CD4-positive, CD25-positive, alpha-beta regulatory T cell (primary cell): ENCODE data around the gene WDR45B. TPM values are rescaled to one million over a fixed set of nuclear protein-coding genes. Genes with fewer than 3 reads are reported as not detected.

Experiments used
- ATAC-seq, 2 donors: fragments of 150-1000 bp; cut with Tn5 transposase; one replicate each; pipeline ENCODE4 v1.10.0; 2021; ENCODE audit warnings: low read depth in 2 of 2, moderate number of reproducible peaks in 2 of 2, moderate library complexity in 1 of 2
- DNase-seq, 3 donors: peaks; one replicate each; pipeline versions ENCODE4 v3.0.0 to v3.0.0-alpha.2; 2012 to 2022; ENCODE audit warnings: mixed read lengths in 1 of 3
- H3K27ac ChIP-seq: one replicate; pipeline ENCODE4 v1.7.0; 2013; ENCODE audit warnings: mild to moderate bottlenecking, low read length; ENCODE audit not compliant: insufficient read depth, poor library complexity, severe bottlenecking
- H3K27me3 ChIP-seq: one replicate; pipeline ENCODE4 v1.7.0; 2013; ENCODE audit warnings: low read length; ENCODE audit not compliant: control insufficient read depth, insufficient read depth
- H3K36me3 ChIP-seq: one replicate; pipeline ENCODE4 v1.7.0; 2013; ENCODE audit warnings: mild to moderate bottlenecking, low read length, moderate library complexity; ENCODE audit not compliant: control insufficient read depth, insufficient read depth
- H3K4me1 ChIP-seq: 2 replicates; pipeline ENCODE4 v1.7.0; 2013; ENCODE audit warnings: mild to moderate bottlenecking, low read length; ENCODE audit not compliant: insufficient read depth, control insufficient read depth, poor library complexity, severe bottlenecking
- H3K4me3 ChIP-seq: one replicate; pipeline ENCODE4 v1.7.0; 2013; ENCODE audit warnings: low read depth, mild to moderate bottlenecking, low read length, moderate library complexity
- H3K9me3 ChIP-seq, 2 experiments: 1 replicate in 1 of 2; 2 replicates in 1 of 2; pipeline ENCODE4 v1.7.0; 2013; ENCODE audit warnings: low read length in 2 of 2, mild to moderate bottlenecking in 1 of 2, moderate library complexity in 1 of 2; ENCODE audit not compliant: control insufficient read depth in 2 of 2
- H3K27ac Mint-ChIP-seq, 3 donors: one replicate each; pipeline ENCODE4 v1.8.0; 2020 to 2022; ENCODE audit warnings: mild to moderate bottlenecking in 3 of 3, mixed read lengths in 3 of 3, moderate library complexity in 2 of 3
- H3K27me3 Mint-ChIP-seq: one replicate; pipeline ENCODE4 v1.8.0; 2022; ENCODE audit warnings: mild to moderate bottlenecking, mixed read lengths
- H3K36me3 Mint-ChIP-seq: one replicate; pipeline ENCODE4 v1.8.0; 2020; ENCODE audit warnings: mixed read lengths
- H3K4me1 Mint-ChIP-seq, 4 donors: one replicate each; pipeline ENCODE4 v1.8.0; 2020 to 2022; ENCODE audit warnings: mixed read lengths in 4 of 4, mild to moderate bottlenecking in 1 of 4
- H3K4me3 Mint-ChIP-seq, 4 donors: one replicate each; pipeline ENCODE4 v1.8.0; 2020 to 2022; ENCODE audit warnings: mild to moderate bottlenecking in 4 of 4, mixed read lengths in 4 of 4, moderate library complexity in 3 of 4
- H3K9me3 Mint-ChIP-seq, 7 donors: one replicate each; pipeline ENCODE4 v1.8.0; 2020 to 2022; ENCODE audit warnings: mixed read lengths in 7 of 7, mild to moderate bottlenecking in 3 of 7, moderate library complexity in 2 of 7
- polyA plus RNA-seq, 4 donors: library from polyadenylated mRNA; unstranded; fragments of 300-500 nt; fragmentation: Illumina TruSeq; gene quantifications; one replicate each; pipeline ENCODE4 v1.2.3, GENCODE V29; 2021
- total RNA-seq: library from RNA; stranded (reverse); gene quantifications from one replicate; pipeline ENCODE4 v1.2.3, GENCODE V29; 2022

The WDR45B gene
- total and polyA plus RNA-seq, 5 donors from 2014 or later = 35.1 to 86.8 (median 40.7) TPM

DNA sequence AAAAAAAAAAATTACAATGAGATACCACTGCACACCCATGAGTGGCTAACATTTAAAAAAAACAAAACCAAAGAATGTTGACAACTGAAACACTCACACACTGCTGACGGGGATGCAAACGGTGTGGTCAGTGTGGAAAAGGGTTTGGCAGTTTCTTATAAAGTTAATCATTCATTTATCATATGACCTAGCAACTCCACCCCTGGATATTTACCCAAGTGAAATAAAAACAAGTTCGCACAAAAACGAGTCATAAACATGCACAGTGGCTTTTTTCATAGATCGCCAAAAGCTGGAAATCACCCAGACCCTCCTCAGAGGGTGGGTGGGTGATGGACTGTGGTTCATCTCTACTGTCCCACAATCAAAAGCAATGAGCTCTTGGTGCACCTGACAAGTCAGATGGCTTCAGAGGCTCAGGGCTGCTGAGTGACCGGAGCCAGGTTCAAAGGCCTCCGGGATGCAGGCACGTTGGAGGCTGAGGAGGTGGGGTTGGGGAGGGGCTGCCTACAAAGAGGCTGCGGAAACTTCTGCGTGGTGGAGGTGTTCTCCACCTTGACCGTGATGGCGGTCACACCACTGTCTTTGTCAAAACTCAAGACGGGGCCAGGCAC is 36.1 kb upstream of the WDR45B start:
- DNase-seq (no peak), ATAC-seq (no peak)
- Mint-ChIP-seq H3K4me1 (peaks cover 0 to 4% (median 0%) of the 10 kb centered on the region in 4 donors), H3K36me3 (peaks cover 8% of the 10 kb centered on the region), H3K27ac (no peak overlapping the region), H3K9me3 (peaks cover 0 to 10% (median 7%) of the 10 kb centered on the region in 7 donors), H3K4me3 (no peak overlapping the region), H3K27me3 (no peaks in the 10 kb centered on the region)
- Histone ChIP-seq H3K4me3 (no peak overlapping the region), H3K36me3 (peaks cover 3% of the 10 kb centered on the region), H3K4me1 (no peaks in the 10 kb centered on the region), H3K9me3 (peaks cover 13 to 16% of the 10 kb centered on the region in 2 experiments), H3K27me3 (no peaks in the 10 kb centered on the region), H3K27ac (no peak overlapping the region)

DNA sequence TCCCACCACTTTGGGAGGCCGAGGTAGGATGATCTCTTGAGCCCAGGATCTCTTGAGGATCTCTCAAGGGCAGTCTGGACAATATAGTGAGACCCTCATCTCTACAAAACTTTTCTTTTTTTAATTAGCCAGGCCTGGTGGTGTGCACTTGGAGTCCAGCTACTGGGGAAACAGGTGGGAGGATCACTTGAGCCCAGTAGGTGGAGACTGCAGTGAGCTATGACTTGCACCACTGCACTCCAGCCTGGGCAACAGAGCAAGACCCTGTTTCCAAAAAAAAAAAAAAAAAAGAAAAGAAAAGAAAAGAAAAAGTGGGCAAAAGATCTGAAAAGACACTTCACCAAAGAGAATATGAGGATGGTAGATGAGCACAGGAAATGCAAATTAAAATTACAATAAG is 35.3 kb upstream of the WDR45B start:
- ATAC-seq (no peak), DNase-seq (no peak)
- Histone ChIP-seq H3K36me3 (peaks cover 3% of the 10 kb centered on the region), H3K27ac (no peak overlapping the region), H3K4me3 (no peak overlapping the region), H3K9me3 (peaks cover 13 to 16% of the 10 kb centered on the region in 2 experiments), H3K27me3 (no peaks in the 10 kb centered on the region), H3K4me1 (no peaks in the 10 kb centered on the region)
- Mint-ChIP-seq H3K4me3 (no peak overlapping the region), H3K4me1 (peaks cover 0 to 4% (median 0%) of the 10 kb centered on the region in 4 donors), H3K36me3 (peaks cover 8% of the 10 kb centered on the region), H3K9me3 (peaks cover 0 to 10% (median 7%) of the 10 kb centered on the region in 7 donors), H3K27ac (no peak overlapping the region), H3K27me3 (no peaks in the 10 kb centered on the region)

DNA sequence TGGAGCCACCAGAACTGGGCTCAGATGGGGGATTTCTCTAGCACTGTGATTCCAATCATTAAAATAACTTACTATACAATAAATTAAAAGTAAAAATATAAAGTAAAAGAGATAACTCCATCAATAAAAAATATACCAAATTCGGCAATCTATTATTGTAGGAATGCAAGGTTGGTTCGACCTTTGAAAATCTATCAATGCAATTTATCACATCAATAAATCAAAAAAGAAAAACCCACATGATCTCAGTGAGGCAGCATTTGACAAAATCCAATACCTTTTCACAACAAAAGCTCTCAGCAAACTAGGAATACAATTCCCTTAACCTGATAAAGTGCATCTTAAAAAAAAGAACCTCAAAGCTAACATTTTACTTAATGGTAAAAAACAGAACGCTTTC is 33.3 kb upstream of the WDR45B start:
- peaks cover 13 to 16% of the 10 kb centered on the region in 2 experiments for H3K9me3 ChIP-seq
- no peaks in the 10 kb centered on the region for H3K27me3 ChIP-seq
- Mint-ChIP-seq H3K4me1 (no peaks in the 10 kb centered on the region), H3K9me3 (peaks cover 0 to 10% (median 7%) of the 10 kb centered on the region in 7 donors), H3K36me3 (peaks cover 8% of the 10 kb centered on the region), H3K4me3 (no peak overlapping the region), H3K27ac (no peak overlapping the region), H3K27me3 (no peaks in the 10 kb centered on the region)
- no peak overlapping the region for H3K4me3 ChIP-seq
- no peak for ATAC-seq
- H3K4me1 ChIP-seq = no peaks in the 10 kb centered on the region
- H3K36me3 ChIP-seq = peaks cover 3% of the 10 kb centered on the region
- DNase-seq = no peak
- no peak overlapping the region for H3K27ac ChIP-seq

DNA sequence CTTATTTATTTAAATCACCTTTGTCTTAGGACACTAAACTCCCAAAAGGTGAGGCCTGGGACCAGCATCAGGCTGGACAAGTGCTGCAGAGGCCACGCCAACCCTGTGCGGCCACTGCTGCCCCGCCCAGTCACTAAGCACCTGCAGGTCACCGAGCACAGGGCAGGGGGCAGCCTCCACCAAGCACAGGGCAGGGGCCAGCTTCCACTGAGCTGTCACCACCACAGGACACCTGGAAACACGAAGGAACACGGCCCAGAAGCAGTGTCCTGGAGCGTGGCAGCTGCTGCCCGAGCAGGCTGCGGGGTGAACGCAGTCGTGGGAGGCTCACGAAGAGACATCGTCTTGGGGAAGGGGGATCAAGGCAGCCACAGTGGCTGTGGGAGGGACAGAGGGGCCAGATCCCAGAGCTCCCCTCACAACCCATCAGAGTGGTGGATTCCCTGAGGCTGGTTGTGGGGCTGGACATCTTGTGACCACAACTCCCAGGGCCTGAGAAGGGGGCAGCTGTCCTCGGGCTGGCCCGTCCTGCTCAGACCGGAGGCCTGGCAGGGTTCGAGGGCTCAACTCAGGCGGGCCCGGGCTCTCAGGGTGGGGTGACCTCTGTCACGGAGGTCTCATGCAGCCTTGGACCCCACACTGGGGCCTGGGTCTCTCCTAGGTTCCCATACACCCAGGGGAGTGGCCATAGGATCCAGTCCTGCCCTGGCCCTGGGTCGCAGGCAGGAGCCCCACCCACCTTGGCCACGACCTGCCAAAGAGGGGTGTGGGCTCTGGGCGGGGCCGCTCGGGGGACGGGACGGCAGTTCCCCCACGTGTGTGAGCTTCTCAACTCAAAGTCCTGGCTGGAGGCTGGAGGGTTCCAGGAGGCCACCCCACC is 31.6 kb upstream of the WDR45B start:
- Histone ChIP-seq H3K27ac (no peak overlapping the region), H3K4me1 (no peaks in the 10 kb centered on the region), H3K9me3 (peaks cover 13 to 16% of the 10 kb centered on the region in 2 experiments), H3K4me3 (no peak overlapping the region), H3K27me3 (no peaks in the 10 kb centered on the region), H3K36me3 (peaks cover 3% of the 10 kb centered on the region)
- no peak overlapping the region for H3K27ac Mint-ChIP-seq
- no peak for ATAC-seq
- H3K27me3 Mint-ChIP-seq = no peaks in the 10 kb centered on the region
- H3K36me3 Mint-ChIP-seq = peaks cover 8% of the 10 kb centered on the region
- DNase-seq = no peak
- no peaks in the 10 kb centered on the region for H3K4me1 Mint-ChIP-seq
- no peak overlapping the region for H3K4me3 Mint-ChIP-seq
- H3K9me3 Mint-ChIP-seq = peaks cover 0 to 10% (median 7%) of the 10 kb centered on the region in 7 donors

DNA sequence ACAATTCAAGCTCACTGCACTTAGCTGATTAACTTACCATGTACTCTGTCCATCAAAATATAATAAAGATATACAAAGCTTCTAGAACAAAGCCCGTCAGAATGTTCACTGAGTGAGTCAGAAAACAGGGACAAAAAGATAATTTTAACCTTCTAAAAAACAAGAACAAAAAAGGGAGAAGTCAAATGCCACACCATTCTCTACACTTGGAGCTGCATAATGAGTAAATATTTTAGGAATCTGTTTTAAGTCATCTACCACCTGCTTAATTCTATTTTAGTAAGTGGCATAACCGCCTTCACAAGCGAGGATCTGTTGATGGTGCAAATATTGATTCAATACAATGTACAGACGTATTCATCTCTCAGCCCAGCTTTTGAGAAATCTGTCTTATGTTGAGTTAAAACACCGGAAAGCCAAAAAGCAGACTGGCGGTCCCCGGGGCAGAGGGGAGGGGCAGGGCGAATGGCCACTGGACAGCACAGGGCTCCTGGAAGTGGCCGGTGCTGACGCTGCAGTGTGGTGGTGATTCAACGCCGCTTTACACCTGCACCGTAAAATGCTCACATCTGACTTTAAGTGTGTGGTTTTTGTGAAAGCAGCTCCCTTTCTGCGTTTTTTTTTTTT is 30.1 kb upstream of the WDR45B start:
- Mint-ChIP-seq H3K27ac (no peak overlapping the region), H3K36me3 (peaks cover 8% of the 10 kb centered on the region), H3K4me3 (no peak overlapping the region), H3K27me3 (no peaks in the 10 kb centered on the region), H3K9me3 (peaks cover 0 to 10% (median 7%) of the 10 kb centered on the region in 7 donors), H3K4me1 (no peaks in the 10 kb centered on the region)
- Histone ChIP-seq H3K9me3 (peaks cover 13 to 16% of the 10 kb centered on the region in 2 experiments), H3K4me1 (no peaks in the 10 kb centered on the region), H3K27ac (no peak overlapping the region), H3K27me3 (no peaks in the 10 kb centered on the region), H3K4me3 (no peak overlapping the region), H3K36me3 (peaks cover 3% of the 10 kb centered on the region)
- ATAC-seq (no peak), DNase-seq (no peak)

DNA sequence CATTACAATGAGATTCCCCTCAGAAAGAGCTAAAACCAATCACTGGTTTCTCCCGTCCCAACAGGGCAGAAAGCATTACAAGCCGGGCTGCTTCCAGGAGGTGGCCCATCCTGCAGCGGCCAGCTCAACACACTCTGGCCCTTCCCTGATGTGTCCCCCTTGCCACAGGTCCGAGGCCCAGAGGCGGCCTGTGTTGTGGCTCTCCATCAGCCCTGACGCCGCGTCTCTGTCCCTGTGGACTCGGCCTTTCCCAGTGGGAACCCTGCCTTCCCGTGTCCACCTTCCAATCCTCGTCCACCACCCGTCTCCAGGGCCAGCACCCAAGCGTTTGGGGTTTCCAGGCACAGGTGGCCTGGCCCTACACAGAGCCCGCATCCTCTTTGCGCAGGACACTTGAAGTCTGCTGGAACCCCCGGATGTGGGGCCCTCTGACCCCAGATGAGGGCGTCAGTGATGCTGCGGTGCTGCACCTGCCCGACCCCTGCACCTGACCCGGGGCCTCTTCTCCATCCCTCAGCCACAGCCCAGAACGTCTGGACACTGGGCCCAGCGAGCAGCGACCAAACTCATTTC is 29.2 kb upstream of the WDR45B start:
- H3K4me3 Mint-ChIP-seq = no peak overlapping the region

DNA sequence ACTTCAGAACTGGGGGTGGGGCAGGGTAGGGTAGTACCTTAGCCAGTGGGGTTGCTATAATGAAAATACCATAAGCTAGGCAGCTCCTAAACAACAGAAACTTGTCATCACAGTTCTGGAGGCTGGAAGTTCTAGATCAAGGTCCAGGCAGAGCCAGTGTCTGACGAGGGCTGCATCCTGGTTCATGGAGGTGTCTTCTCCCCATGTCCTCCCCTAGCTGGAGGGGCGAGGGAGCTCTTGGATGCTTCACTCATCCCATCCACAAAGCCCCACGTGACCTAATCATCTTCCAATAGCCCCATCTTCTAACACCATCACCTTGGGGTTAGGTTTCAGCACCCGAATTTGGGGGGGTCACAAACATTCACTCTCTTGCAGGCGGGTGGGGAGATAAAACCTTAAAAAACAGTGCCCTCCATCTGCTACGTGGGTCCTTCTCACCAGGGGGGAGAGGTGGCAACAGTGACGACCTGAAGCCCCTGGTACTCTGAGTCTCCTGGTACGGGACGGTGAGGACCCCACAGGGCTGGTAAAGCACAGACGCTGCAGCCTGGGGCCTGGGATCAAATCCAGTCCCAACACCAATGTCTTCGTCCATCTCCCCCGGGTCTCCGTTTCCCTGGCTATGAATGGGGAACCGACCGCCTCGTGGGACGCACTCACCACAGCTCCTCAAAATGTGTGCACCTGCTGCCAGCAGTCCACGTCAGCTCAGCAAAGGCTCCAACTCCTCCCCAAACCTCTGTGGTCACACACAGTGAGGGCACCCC is 27.4 kb upstream of the WDR45B start:
- H3K9me3 Mint-ChIP-seq = peaks cover 0 to 1% (median 0%) of the 10 kb centered on the region in 7 donors
- no peaks in the 10 kb centered on the region for H3K36me3 Mint-ChIP-seq
- no peaks in the 10 kb centered on the region for H3K27me3 ChIP-seq
- H3K27ac ChIP-seq = no peak overlapping the region
- no peak overlapping the region for H3K4me3 Mint-ChIP-seq
- no peaks in the 10 kb centered on the region for H3K4me1 ChIP-seq
- H3K4me1 Mint-ChIP-seq = peaks cover 0 to 5% (median 0%) of the 10 kb centered on the region in 4 donors
- no peak for ATAC-seq
- H3K4me3 ChIP-seq = no peak overlapping the region
- peak overlapping the region in 1 of 3 donors; percentile 60 for H3K27ac Mint-ChIP-seq
- DNase-seq = no peak
- no peaks in the 10 kb centered on the region for H3K36me3 ChIP-seq
- no peaks in the 10 kb centered on the region for H3K9me3 ChIP-seq
- H3K27me3 Mint-ChIP-seq = no peaks in the 10 kb centered on the region

More for the DNA sequence above, 29.2 kb upstream of the WDR45B start:
- Histone ChIP-seq H3K27me3 (no peaks in the 10 kb centered on the region), H3K9me3 (peaks cover 13 to 15% of the 10 kb centered on the region in 2 experiments), H3K4me1 (no peaks in the 10 kb centered on the region), H3K27ac (no peak overlapping the region), H3K4me3 (no peak overlapping the region), H3K36me3 (peaks cover 3% of the 10 kb centered on the region)
- no peak overlapping the region for H3K27ac Mint-ChIP-seq
- peaks cover 8% of the 10 kb centered on the region for H3K36me3 Mint-ChIP-seq
- DNase-seq (no peak), ATAC-seq (no peak)
- no peaks in the 10 kb centered on the region for H3K4me1 Mint-ChIP-seq
- H3K27me3 Mint-ChIP-seq = no peaks in the 10 kb centered on the region
- peaks cover 0 to 10% (median 7%) of the 10 kb centered on the region in 7 donors for H3K9me3 Mint-ChIP-seq
